DND-41 (cell line): Measurements from ENCODE around the gene CARD19.

Source experiments
- ATAC-seq: fragments of 200-7000 bp; cut with Tn5 transposase; 3 replicates; pipeline ENCODE4 v1.9.1; 2021; ENCODE audit warnings: low read depth; ENCODE audit not compliant: insufficient read depth
- DNase-seq: peaks from one replicate; pipeline ENCODE4 v3.0.0-alpha.2; 2020
- H2AFZ ChIP-seq: 2 replicates; pipeline ENCODE4 v1.6.0; 2012; ENCODE audit warnings: low read depth, low read length
- H3K27ac ChIP-seq: 2 replicates; pipeline ENCODE4 v1.5.1; 2012; ENCODE audit warnings: low read length, inconsistent platforms
- H3K27me3 ChIP-seq: fragments of 200-600 bp; sonication (generic); 2 replicates; pipeline ENCODE4 v1.6.0; 2012; ENCODE audit warnings: low read length, mild to moderate bottlenecking, inconsistent platforms; ENCODE audit not compliant: insufficient read depth, poor library complexity
- H3K36me3 ChIP-seq: 2 replicates; pipeline ENCODE4 v1.5.1; 2012; ENCODE audit warnings: low read length, inconsistent platforms; ENCODE audit not compliant: insufficient read depth
- H3K4me1 ChIP-seq: 2 replicates; pipeline ENCODE4 v1.5.1; 2012; ENCODE audit warnings: mild to moderate bottlenecking, low read length; ENCODE audit not compliant: insufficient read depth
- H3K4me2 ChIP-seq: 2 replicates; pipeline ENCODE4 v1.6.0; 2012; ENCODE audit warnings: mild to moderate bottlenecking, moderate library complexity, low read length, inconsistent platforms; ENCODE audit not compliant: insufficient read depth
- H3K4me3 ChIP-seq, 2 experiments: fragments of 200-600 bp in 1 of 2; shearing (Covaris generic) in 1 of 2; 2 replicates each; pipeline ENCODE4 v1.5.1; 2012 to 2016; ENCODE audit warnings: inconsistent platforms in 2 of 2, low read length in 2 of 2, mild to moderate bottlenecking in 2 of 2, low read depth in 1 of 2, moderate library complexity in 1 of 2
- H3K79me2 ChIP-seq: 2 replicates; pipeline ENCODE4 v1.6.0; 2012; ENCODE audit warnings: low read length, inconsistent platforms; ENCODE audit not compliant: insufficient read depth
- H3K9ac ChIP-seq: 2 replicates; pipeline ENCODE4 v1.6.0; 2012; ENCODE audit warnings: low read depth, mild to moderate bottlenecking, inconsistent platforms, low read length, moderate library complexity
- H3K9me3 ChIP-seq: 2 replicates; pipeline ENCODE4 v1.5.1; 2012; ENCODE audit warnings: low read length, moderate library complexity, mild to moderate bottlenecking, inconsistent platforms; ENCODE audit not compliant: insufficient read depth, severe bottlenecking
- H4K20me1 ChIP-seq: 2 replicates; pipeline ENCODE4 v1.6.0; 2012; ENCODE audit warnings: low read length; ENCODE audit not compliant: insufficient read depth
- CTCF ChIP-seq: IDR thresholded peaks from 2 replicates; pipeline ENCODE4 v1.5.1; 2012; ENCODE audit warnings: borderline replicate concordance, low read length, moderate library complexity, mild to moderate bottlenecking; ENCODE audit not compliant: poor library complexity, severe bottlenecking; ENCODE audit errors: extremely low read depth
- EZH2 ChIP-seq: IDR thresholded peaks from 3 replicates; pipeline ENCODE4 v1.6.1; 2012; ENCODE audit warnings: borderline replicate concordance, low read depth, mild to moderate bottlenecking, moderate library complexity, low read length, inconsistent platforms; ENCODE audit not compliant: severe bottlenecking

Gene CARD19

DNA sequence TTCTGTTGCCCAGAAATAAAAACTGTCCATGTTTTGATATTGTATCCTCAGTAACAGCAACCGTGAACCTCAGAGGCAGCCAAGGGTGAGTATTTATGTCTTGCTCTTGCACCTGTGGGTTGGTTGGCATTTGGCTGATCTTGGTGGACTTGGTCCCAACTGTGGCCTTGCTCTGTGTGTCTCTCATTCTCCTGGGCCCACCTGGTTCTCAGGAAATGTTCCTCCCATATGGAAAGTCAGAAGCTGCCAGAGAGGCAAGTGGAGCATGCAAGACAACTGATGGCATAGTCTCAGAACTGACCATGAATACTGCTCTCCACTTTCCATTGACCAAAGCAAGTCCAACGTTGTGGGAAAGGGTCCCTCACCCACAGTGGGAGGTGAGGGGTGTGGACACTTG, 51.6 kb downstream of the CARD19 start:
- no peak overlapping the region for H3K9ac ChIP-seq
- ATAC-seq (no peak), DNase-seq (no peak)
- H2AFZ ChIP-seq: no peak overlapping the region
- no peak overlapping the region for H3K4me3 ChIP-seq
- TF ChIP-seq EZH2: no peak
- TF ChIP-seq CTCF: no peak
- peaks cover 20% of the 10 kb centered on the region for H3K4me1 ChIP-seq
- H3K27me3 ChIP-seq: no peaks in the 10 kb centered on the region
- no peak overlapping the region for H3K27ac ChIP-seq
- H4K20me1 ChIP-seq: no peaks in the 10 kb centered on the region
- H3K36me3 ChIP-seq: no peaks in the 10 kb centered on the region
- H3K9me3 ChIP-seq: no peaks in the 10 kb centered on the region
- H3K79me2 ChIP-seq: no peaks in the 10 kb centered on the region
- no peak overlapping the region for H3K4me2 ChIP-seq

DNA sequence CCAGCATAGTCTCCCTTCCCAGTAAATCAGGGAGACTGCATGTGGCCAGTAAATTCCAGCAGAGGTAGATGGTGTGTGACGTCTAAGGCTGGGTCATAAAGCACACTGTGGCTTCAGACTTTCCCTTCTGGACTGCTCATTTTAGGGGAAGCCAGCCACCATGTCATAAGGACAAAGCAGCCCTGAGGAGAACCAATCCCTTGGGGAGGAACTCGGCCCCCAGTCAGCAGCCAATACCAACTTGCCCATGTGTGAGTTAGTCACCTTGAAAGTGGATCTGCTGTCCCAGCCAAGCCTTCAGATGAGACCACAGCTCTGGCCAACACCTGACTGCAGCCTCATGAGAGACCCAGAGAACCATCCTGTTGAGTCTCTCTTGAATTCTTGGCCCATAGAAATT, 52.7 kb downstream of the CARD19 start:
- H2AFZ ChIP-seq: no peak overlapping the region
- H3K4me3 ChIP-seq: no peak overlapping the region
- peaks cover 13% of the 10 kb centered on the region for H3K4me1 ChIP-seq
- no peaks in the 10 kb centered on the region for H3K27me3 ChIP-seq
- H3K9me3 ChIP-seq: no peaks in the 10 kb centered on the region
- no peaks in the 10 kb centered on the region for H3K79me2 ChIP-seq
- TF ChIP-seq EZH2: no peak
- no peak for TF ChIP-seq CTCF
- no peak overlapping the region for H3K9ac ChIP-seq
- H3K4me2 ChIP-seq: no peak overlapping the region
- no peak overlapping the region for H3K27ac ChIP-seq
- H3K36me3 ChIP-seq: no peaks in the 10 kb centered on the region
- H4K20me1 ChIP-seq: no peaks in the 10 kb centered on the region
- DNase-seq: no peak
- ATAC-seq: no peak

DNA sequence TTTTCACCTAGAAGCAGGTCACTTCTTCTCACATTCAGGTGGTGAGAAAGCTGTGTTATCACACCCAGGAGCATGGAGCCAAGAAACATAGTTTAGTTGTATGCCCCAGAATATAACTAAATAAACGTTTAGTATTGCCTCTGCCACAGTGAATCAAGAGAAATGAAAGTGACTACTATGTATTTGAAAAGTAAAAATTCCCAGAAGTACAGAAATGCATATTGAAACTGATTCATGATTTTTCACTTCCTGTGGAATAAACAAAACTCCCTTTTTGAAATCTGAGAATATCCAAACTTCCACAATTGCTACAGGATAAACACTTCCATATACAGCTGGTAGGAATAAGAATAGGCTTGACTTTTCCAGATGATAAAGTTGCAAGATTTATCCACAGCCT, 53.3 kb downstream of the CARD19 start:
- no peak for ATAC-seq
- Histone ChIP-seq H3K36me3 (no peaks in the 10 kb centered on the region), H2AFZ (no peak overlapping the region), H4K20me1 (no peaks in the 10 kb centered on the region), H3K4me1 (peaks cover 7% of the 10 kb centered on the region), H3K4me2 (no peak overlapping the region), H3K9ac (no peak overlapping the region), H3K9me3 (no peaks in the 10 kb centered on the region), H3K27ac (no peak overlapping the region), H3K79me2 (no peaks in the 10 kb centered on the region), H3K4me3 (no peak overlapping the region), H3K27me3 (no peaks in the 10 kb centered on the region)
- no peak for DNase-seq
- TF ChIP-seq EZH2: no peak
- no peak for TF ChIP-seq CTCF
